Activated T-cell treated with anti-CD3 and anti-CD28 coated beads, Interleukin-2, amount 50 U/mL, for 4 hours (primary cell): ENCODE measurements around the gene OXLD1. TPM values are rescaled to one million over a fixed set of nuclear protein-coding genes. Genes with fewer than 3 reads are reported as not detected.
A peak's percentile ranks its signal among the peaks of the same experiment; 100 is the strongest.
"Not testable (repeated sequence)": the region's sequence is repeated elsewhere in the genome, so short reads cannot be mapped to it uniquely, and the experiment has no call there.

Experiments used
- ATAC-seq, 2 donors: fragments of 200-7000 bp; cut with Tn5 transposase; one replicate each; pipeline ENCODE4 v1.10.0; 2021
- DNase-seq: peaks from one replicate; pipeline ENCODE4 v3.0.0-alpha.2; 2020
- H3K27me3 Mint-ChIP-seq: one replicate; pipeline ENCODE4 v1.8.0; 2021; ENCODE audit warnings: low read depth, mixed read lengths
- H3K36me3 Mint-ChIP-seq: one replicate; pipeline ENCODE4 v1.8.0; 2022; ENCODE audit warnings: mixed read lengths; ENCODE audit not compliant: insufficient read depth
- H3K4me1 Mint-ChIP-seq: one replicate; pipeline ENCODE4 v1.8.0; 2021; ENCODE audit warnings: low read depth, mixed read lengths
- H3K4me3 Mint-ChIP-seq: one replicate; pipeline ENCODE4 v1.8.0; 2021; ENCODE audit warnings: mild to moderate bottlenecking, moderate library complexity, mixed read lengths
- H3K9me3 Mint-ChIP-seq: one replicate; pipeline ENCODE4 v1.8.0; 2021; ENCODE audit warnings: mixed read lengths
- total RNA-seq, 3 donors: library from RNA; stranded (reverse); gene quantifications; one replicate each; pipeline ENCODE4 v1.2.1, GENCODE V29; 2021

Gene OXLD1
- total RNA-seq, 3 donors from 2014 or later: 35.0 to 41.1 (median 35.3) TPM

- Mint-ChIP-seq H3K4me1 (peaks cover 23% of the 10 kb centered on the region), H3K36me3 (peaks cover 7% of the 10 kb centered on the region), H3K27me3 (no peaks in the 10 kb centered on the region), H3K4me3 (peak overlapping the region; percentile 94), H3K9me3 (no peaks in the 10 kb centered on the region)
- DNase-seq: no peak
- ATAC-seq: no peak
Measured at GRCh38 chr17:81681672-81682071, 15.3 kb upstream of the OXLD1 start.

DNA sequence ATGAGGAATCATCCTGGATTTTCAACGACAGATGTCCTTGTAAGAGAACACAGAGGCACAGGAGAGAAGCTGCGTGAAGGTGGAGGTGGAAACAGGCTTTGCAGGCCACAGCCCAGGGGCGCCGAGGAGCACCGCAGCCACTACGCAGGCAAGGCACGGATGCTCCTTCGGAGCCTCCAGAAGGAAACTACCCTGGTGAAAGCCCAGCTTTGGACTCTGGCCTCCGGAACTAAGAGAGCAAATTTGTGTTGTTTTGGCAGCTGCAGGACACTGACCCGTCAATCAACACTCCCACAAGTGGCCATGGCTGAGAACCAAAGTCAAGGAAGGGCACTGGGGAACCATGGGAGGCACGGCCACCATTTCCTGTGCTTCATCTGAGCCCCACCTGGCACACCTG, 13.7 kb upstream of the OXLD1 start:
- no peak for ATAC-seq

DNA sequence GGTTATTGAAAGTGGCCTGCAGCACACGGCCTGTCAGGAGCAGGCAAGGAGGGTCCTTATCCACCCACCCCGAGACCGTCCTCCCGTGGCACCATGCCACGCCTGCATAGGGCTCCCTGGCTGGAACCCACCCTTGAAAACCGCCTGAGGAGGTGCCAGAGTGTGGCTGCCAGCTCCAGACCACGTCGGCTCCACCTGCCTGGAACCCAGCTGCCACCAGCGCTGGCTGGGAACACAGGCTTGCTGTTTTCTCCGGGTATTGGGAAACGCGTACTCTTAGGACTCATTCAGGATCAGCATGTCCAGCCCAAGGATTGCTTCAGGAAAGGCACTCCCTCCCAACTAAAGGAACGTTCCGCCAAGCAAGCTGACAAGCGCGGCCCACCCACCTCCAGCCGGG, 10.5 kb upstream of the OXLD1 start:
- Mint-ChIP-seq H3K9me3 (no peaks in the 10 kb centered on the region), H3K4me3 (no peak overlapping the region), H3K4me1 (peaks cover 6% of the 10 kb centered on the region), H3K27me3 (no peaks in the 10 kb centered on the region), H3K36me3 (peaks cover 2% of the 10 kb centered on the region)
- no peak for DNase-seq
- ATAC-seq: no peak

More for the DNA sequence above, 13.7 kb upstream of the OXLD1 start:
- H3K4me1 Mint-ChIP-seq: peaks cover 21% of the 10 kb centered on the region
- no peak for DNase-seq
- no peaks in the 10 kb centered on the region for H3K27me3 Mint-ChIP-seq
- H3K9me3 Mint-ChIP-seq: no peaks in the 10 kb centered on the region
- peaks cover under 1% of the 10 kb centered on the region for H3K36me3 Mint-ChIP-seq
- H3K4me3 Mint-ChIP-seq: no peak overlapping the region

DNA sequence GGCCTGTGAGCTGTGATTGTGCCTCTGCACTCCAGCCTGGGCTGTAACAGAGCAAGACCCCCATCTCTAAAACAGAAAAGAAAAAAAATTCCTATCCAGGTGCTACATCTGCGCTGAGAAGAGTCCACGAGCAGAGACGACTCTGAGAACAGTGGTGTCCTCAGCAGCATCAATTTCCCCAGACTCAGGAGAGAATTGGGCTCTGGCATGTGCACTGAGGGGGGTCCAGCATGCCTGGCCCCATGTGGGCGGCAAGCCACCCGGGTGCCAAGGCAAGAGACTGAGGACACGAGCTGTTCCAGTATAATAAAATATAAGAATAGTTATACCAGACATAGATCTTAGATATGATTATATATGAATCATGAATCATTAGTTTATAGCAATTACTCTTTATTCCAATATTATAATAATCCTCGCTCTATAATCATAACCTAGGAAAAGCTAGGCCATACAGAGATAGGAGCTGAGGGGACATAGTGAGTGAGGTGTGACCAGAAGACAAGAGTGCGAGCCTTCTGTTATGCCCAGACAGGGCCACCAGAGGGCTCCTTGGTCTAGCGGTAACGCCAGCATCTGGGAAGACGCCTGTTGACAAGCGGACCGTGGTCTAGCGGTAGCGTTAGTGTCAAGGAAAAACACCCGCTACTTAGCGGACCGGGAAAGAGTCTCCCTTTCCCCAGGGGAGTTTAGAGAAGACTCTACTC, 9.3 kb upstream of the OXLD1 start:
- H3K27me3 Mint-ChIP-seq, H3K36me3 Mint-ChIP-seq, H3K4me3 Mint-ChIP-seq, H3K4me1 Mint-ChIP-seq, H3K9me3 Mint-ChIP-seq, ATAC-seq: not testable (repeated sequence)
- peak; percentile 25 for DNase-seq

- peaks cover 6% of the 10 kb centered on the region for H3K4me1 Mint-ChIP-seq
- peaks cover 10% of the 10 kb centered on the region for H3K36me3 Mint-ChIP-seq
- no peaks in the 10 kb centered on the region for H3K9me3 Mint-ChIP-seq
- H3K4me3 Mint-ChIP-seq: no peak overlapping the region
- no peak for ATAC-seq
- no peaks in the 10 kb centered on the region for H3K27me3 Mint-ChIP-seq
- DNase-seq: no peak
Measured at GRCh38 chr17:81673561-81674258, 7.3 kb upstream of the OXLD1 start.

- ATAC-seq: no peak
- H3K4me3 Mint-ChIP-seq: no peak overlapping the region
- H3K36me3 Mint-ChIP-seq: peaks cover 15% of the 10 kb centered on the region
Measured at GRCh38 chr17:81672954-81673353, 6.5 kb upstream of the OXLD1 start.

DNA sequence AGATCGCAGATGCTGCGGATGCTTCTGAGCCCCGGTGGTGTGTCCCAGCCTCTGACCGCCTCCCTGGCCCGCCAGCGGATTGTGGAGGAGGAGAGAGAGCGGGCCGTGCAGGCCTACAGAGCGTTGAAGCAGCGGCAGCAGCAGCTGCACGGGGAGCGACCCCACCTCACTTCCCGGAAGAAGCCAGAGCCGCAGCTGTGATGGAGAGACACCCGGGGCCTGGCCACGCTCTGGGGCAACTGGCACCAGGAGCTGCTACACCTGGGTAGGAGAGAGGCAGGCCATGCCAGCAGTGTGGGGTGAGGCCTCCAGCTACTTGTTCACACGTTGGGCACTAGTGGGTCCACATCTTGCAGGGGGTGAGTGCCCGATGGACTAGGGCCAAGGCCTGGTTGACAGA, 6.1 kb upstream of the OXLD1 start:
- H3K27me3 Mint-ChIP-seq: no peaks in the 10 kb centered on the region
- peaks cover 16% of the 10 kb centered on the region for H3K4me1 Mint-ChIP-seq
- ATAC-seq (no peak), DNase-seq (no peak)
- H3K36me3 Mint-ChIP-seq: peaks cover 17% of the 10 kb centered on the region
- H3K4me3 Mint-ChIP-seq: no peak overlapping the region
- H3K9me3 Mint-ChIP-seq: no peaks in the 10 kb centered on the region

More at GRCh38 chr17:81672954-81673353, 6.5 kb upstream of the OXLD1 start:
- Mint-ChIP-seq H3K4me1 (peaks cover 11% of the 10 kb centered on the region), H3K9me3 (no peaks in the 10 kb centered on the region), H3K27me3 (no peaks in the 10 kb centered on the region)
- no peak for DNase-seq

DNA sequence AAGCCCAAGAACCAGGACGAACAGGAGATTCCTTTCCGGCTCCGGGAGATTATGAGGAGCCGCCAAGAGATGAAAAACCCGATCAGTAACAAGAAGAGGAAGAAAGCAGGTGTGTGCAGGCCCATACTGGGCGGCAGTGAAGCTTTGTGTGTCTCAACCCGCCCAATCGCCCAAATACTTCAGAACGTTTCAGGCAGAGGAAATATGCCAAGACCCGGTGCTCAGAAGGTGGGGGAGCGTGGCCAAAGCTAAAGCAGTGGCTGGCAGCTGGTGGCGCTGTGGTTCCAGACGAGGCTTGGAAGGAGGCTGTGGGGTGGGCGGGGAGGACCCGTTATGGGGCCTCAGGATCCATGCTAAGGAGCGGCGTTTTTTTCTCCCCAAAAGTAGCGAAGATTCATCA, 1.3 kb upstream of the OXLD1 start:
- no peak for DNase-seq
- peak overlapping the region; percentile 92 for H3K4me3 Mint-ChIP-seq
- H3K36me3 Mint-ChIP-seq: peaks cover 22% of the 10 kb centered on the region
- H3K9me3 Mint-ChIP-seq: no peaks in the 10 kb centered on the region
- H3K4me1 Mint-ChIP-seq: peaks cover 33% of the 10 kb centered on the region
- ATAC-seq: no peak
- no peaks in the 10 kb centered on the region for H3K27me3 Mint-ChIP-seq

DNA sequence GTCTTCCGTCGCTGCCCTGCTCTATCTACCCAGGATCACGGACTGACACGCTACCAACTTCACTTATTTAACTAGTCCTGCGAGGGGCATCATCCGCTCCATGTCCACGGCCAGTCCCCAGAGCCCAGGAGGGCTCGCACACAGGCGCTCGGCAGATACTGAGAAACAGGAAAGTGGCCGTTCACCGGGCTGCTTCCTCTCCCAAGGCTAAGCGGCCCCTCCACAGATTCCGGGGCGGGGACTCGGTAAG, 388 bp downstream of the OXLD1 start:
- ATAC-seq (peak; percentile 30 to 32), DNase-seq (no peak)
- Mint-ChIP-seq H3K36me3 (peaks cover 19% of the 10 kb centered on the region), H3K27me3 (no peaks in the 10 kb centered on the region), H3K9me3 (no peaks in the 10 kb centered on the region), H3K4me1 (peaks cover 35% of the 10 kb centered on the region), H3K4me3 (peak overlapping the region; percentile 92)

DNA sequence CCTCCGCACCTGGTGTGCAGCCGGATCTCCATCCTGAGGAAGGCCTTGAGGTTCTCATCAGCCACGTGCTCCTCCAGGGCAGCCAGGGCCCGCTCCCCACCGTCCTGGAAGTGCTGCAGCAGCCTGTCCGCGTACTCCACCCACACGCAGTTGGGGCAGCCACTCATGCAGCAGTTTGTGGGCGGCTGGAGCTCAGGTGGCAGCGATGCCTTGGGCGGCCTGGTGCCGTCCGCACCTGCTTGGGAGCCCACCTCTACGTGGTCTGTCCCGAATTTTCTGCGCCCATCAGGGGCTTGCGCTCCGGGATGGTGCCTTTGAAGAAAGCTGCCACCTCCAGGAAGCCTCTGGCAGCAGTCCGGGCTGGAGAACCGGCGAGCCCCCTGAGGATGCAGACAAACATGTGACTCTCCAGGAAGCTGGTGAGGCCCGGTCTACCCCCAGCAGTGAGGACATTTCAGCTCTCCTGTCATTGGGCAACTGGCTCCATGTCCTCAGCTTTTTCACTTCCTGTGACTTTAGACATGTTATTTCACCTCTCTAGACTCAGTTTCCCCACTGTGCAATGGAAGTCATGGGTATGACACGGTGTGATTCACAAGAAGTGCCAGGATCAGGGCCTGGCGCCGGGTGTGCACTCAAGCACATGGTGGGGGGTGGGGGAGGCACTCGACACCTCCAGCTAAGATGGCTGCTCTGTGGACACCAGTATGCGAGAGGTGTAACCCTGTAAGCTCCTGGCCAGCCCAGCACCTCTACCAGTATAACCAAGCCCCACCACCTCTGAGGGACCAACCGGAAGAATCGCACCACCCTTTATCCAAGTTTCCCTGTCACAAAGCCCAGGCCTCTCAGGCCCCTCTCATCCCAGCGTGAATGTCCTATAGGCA, 957 bp downstream of the OXLD1 start:
- ATAC-seq (peak; percentile 47 to 49), DNase-seq (peak; percentile 54)
- Mint-ChIP-seq H3K27me3 (no peaks in the 10 kb centered on the region), H3K9me3 (no peaks in the 10 kb centered on the region), H3K4me3 (peak overlapping the region; percentile 92), H3K4me1 (peaks cover 35% of the 10 kb centered on the region), H3K36me3 (peaks cover 19% of the 10 kb centered on the region)

DNA sequence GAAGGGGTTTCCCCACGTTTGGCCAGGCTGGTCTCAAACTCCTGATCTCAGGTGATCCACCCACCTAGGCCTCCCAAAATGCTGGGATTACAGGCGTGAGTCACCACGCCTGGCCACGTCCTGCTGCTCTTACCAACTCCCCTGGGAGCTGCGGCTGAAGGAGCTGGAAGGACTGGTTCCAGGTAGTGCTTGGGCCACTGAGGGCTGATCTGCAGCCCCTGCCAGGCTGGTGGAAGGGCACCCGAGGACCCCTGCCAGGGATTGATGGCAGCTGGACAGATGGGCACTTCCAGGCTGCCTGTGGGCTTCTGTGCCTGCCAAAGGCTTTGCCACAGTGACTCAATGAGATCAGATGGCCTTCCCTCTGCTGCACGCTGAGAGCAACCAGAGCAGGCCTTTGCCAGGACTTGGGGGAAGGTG, 2.3 kb downstream of the OXLD1 start:
- Mint-ChIP-seq H3K27me3 (no peaks in the 10 kb centered on the region), H3K36me3 (peaks cover 15% of the 10 kb centered on the region), H3K9me3 (no peaks in the 10 kb centered on the region), H3K4me1 (peaks cover 35% of the 10 kb centered on the region), H3K4me3 (peak overlapping the region; percentile 25)
- ATAC-seq: no peak
- no peak for DNase-seq

- Mint-ChIP-seq H3K36me3 (peaks cover 8% of the 10 kb centered on the region), H3K27me3 (no peaks in the 10 kb centered on the region), H3K9me3 (no peaks in the 10 kb centered on the region), H3K4me1 (peaks cover 27% of the 10 kb centered on the region), H3K4me3 (no peak overlapping the region)
- ATAC-seq (no peak), DNase-seq (no peak)
Measured at GRCh38 chr17:81662002-81662401, 4.4 kb downstream of the OXLD1 start.

DNA sequence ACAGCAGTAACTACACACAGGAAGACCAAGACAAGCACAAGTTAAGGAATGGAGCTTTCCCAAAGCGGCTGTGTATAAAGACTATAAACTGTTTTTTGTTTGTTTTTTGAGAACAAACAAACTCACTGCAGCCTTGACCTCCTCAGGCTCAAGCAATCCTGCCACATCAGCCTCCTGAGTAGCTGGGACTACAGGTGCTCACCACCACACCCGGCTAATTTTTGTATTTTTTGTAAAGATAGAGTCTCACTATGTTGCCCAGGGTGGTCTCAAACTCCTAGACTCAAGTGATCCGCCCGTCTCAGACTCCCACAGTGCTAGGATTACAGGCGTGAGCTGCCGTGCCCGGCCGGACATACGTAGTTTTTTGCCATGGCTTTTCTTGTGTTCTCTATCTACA, 6.0 kb downstream of the OXLD1 start:
- H3K9me3 Mint-ChIP-seq: no peaks in the 10 kb centered on the region

DNA sequence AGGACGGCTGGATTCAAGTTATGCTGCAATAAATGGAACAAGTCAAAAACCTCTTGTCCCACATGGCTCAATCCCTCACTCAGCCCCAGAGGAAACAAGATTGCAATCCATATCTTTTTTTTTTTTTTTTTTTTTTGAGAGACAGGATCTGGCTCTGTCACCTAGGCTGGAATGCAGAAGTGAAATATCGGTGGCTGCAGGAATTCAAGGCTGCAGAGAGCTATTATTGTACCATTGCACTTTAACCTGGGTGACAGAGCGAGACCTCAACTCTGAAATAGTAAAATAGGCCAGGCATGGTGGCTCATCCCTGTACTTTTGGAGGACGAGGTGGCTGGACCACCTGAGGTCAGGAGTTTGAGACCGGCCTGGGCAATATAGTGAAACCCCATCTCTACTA, 7.4 kb downstream of the OXLD1 start:
- H3K9me3 Mint-ChIP-seq: no peaks in the 10 kb centered on the region
- ATAC-seq: no peak
- no peaks in the 10 kb centered on the region for H3K36me3 Mint-ChIP-seq
- no peaks in the 10 kb centered on the region for H3K27me3 Mint-ChIP-seq
- H3K4me1 Mint-ChIP-seq: peaks cover 13% of the 10 kb centered on the region
- no peak for DNase-seq
- no peak overlapping the region for H3K4me3 Mint-ChIP-seq

More for the DNA sequence above, 6.0 kb downstream of the OXLD1 start:
- Mint-ChIP-seq H3K36me3 (peaks cover 5% of the 10 kb centered on the region), H3K4me3 (no peak overlapping the region), H3K27me3 (no peaks in the 10 kb centered on the region), H3K4me1 (peaks cover 22% of the 10 kb centered on the region)
- ATAC-seq (no peak), DNase-seq (no peak)
